ENCODE data around the gene CHPF2. TPM values are rescaled to one million over a fixed set of nuclear protein-coding genes. Genes with fewer than 3 reads are reported as not detected.

The CHPF2 gene, protein sequence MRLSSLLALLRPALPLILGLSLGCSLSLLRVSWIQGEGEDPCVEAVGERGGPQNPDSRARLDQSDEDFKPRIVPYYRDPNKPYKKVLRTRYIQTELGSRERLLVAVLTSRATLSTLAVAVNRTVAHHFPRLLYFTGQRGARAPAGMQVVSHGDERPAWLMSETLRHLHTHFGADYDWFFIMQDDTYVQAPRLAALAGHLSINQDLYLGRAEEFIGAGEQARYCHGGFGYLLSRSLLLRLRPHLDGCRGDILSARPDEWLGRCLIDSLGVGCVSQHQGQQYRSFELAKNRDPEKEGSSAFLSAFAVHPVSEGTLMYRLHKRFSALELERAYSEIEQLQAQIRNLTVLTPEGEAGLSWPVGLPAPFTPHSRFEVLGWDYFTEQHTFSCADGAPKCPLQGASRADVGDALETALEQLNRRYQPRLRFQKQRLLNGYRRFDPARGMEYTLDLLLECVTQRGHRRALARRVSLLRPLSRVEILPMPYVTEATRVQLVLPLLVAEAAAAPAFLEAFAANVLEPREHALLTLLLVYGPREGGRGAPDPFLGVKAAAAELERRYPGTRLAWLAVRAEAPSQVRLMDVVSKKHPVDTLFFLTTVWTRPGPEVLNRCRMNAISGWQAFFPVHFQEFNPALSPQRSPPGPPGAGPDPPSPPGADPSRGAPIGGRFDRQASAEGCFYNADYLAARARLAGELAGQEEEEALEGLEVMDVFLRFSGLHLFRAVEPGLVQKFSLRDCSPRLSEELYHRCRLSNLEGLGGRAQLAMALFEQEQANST
- total RNA-seq: 26.0 and 48.8 TPM in 2 replicates

DNA sequence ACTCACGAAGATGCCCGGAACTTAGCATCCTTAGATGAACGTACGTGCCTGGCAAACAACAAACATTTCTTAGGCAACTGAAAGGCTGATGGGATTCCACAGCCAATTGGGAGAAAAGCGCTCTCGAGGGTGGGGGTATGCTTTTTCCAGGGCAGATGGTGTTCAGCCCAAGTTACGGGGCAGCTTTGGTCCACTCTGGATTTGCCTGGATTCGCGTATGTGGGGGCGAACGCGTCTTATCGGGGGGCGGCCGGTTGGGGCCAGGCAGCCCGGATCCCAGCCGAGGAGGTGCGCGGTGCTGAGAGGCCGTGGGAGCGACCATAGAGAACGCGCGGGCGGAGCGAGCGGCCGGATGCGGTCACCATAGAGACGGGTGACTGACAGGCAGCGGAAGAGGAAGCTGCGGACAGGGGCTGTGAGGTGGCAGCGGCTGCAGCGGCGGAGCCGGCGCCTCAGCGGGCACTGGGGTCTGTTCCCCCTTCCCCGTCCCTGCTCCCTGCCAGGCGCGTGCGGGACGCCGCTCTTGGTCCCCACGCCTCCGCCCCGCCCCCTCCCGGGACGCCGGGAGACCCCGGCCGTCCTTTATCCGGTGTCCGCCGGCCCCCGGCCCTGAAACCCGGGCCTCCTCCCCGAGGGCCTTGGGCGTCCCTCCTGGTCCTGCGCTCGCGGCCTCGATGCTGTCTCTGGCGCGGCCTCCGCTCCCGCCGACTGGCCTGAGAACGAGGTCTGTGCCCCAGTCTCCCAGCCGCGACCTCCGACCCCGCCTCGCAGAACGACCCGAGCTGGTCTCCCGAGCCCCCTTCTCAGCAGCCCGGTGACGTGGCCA, at the start of gene CHPF2:
Gene CHPF2 (plus strand): TSS at position 393 of the 826 bp plus-strand sequence. CDS start 1,529 bp downstream, outside the sequence.

DNA sequence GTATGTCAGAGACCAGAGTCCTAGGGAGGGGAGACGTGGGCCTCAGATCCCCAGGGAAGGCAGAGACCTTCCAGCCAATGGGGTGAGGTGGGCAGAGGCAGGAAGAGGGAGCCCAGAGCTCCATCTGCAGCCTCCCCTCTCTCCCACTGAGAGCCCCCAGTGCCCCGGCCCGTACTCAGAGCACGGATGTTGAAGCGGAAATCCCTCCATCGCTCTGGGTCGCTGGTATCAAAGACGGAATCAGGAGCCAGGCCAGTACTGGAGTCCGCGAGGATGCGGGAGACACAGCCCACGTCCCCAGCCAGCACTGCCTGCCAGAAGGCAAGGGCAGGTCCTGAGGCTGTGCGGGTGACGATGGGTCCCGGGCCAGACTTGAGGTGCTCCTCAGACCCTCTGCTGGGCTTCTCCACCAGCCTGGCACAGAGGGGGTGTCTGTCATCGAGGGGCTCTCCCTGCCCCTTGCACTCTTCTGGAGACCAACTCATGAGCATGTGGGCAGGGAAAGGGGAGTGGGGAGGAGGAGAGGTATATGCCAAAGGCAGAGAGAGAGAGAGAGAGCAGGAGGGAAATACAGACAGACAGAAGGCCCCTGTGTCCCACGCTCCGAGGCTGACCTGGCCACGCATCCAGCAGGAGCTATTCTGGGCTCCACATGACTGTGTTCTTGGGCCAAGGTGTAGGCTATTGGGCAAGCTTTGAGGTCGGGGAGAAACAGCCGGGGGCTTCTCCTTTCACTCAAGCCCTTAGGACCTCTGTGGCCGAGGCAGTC, 45.5 kb upstream of the CHPF2 start, which contains the start of gene ASB10:
Gene ASB10 (minus strand): TSS at position 611 of the 769 bp plus-strand sequence. CDS start 120 bp downstream, at position 491.

DNA sequence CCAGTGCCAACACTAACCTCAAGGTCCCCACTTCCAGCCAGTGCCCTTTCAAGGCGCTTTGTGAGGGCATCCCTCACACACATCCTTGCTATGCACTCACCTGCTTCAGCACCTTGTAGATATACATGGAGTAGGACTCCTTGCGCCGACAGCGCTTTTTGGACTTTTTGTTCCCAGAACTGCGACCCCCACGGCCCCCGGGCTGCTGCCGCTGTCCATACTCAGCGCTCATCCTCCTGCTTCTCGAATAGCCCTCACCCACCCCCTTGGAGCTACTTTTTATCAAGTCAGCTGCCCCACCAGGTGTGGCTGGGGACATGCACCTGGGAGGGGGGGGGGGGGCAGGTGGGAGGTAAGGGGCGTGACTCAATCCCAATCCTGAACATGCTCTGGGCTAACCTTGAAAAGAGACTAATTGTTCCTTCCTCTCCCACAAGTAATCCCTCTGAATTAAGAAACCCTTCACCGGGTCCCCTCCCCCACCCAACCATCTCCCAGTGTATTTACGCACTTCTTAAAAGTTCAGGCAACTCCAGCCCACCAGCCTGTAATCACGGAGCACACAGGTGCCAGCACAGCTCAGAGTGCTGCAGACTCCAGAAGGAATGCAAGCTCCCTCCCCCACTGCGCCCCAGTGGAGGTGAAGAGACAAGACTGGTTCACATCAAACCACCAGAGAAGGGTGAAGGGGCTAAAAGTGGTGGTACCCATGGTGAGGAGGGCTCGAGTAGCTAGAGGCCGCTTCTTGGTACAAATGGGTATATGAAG, 22.0 kb upstream of the CHPF2 start, which contains the start of gene H2BK1:
Gene H2BK1 (minus strand): TSS at position 402 of the 768 bp plus-strand sequence. CDS start 170 bp downstream, at position 232.

DNA sequence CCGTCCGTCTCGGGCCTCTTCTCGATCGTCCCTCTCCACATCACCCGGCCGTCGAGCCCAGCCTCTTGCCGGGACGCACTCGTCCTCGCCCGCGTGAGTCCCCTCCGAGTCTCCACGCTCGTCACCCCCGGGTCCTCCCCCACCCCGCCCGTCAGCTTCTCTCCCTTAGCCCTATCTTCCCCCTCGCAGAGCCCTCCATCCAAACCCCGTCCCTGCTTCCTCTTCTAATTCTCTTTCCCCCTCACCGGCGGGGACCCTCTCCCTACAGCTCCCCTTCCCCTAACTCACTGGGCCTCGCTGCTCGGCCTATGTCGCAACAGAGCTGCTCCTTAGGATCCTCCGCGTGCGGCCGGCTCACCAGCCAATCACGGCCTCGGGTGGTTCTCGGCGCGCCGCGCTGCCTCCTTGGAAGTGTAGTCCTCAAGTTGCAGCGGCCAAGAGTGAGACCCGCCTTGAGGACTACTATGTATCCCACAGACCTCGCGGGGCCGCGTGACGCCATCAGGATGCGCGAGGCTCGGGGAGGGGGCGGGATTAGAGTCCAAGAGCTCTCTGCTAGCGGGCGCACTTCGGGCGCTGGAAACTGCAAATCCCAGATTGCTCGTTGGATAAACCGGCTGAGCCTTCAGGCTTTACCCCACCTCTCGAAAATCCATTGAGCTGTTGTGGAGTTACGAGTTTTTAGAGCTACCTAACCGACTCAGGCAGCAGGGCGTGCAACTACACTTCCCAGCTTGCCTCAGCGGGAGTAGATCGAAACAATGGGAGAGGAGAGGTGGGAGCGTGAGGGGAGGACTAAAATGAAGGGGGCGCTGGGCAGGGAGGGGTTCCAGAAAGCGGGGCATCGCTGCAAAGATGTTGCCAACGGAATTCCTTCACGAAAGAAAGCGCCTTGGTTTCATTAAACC, 5.2 kb upstream of the CHPF2 start, which contains the start of gene ABCF2:
Gene ABCF2 (minus strand): TSS at position 331 of the 908 bp plus-strand sequence. CDS start 747 bp downstream, outside the sequence.

DNA sequence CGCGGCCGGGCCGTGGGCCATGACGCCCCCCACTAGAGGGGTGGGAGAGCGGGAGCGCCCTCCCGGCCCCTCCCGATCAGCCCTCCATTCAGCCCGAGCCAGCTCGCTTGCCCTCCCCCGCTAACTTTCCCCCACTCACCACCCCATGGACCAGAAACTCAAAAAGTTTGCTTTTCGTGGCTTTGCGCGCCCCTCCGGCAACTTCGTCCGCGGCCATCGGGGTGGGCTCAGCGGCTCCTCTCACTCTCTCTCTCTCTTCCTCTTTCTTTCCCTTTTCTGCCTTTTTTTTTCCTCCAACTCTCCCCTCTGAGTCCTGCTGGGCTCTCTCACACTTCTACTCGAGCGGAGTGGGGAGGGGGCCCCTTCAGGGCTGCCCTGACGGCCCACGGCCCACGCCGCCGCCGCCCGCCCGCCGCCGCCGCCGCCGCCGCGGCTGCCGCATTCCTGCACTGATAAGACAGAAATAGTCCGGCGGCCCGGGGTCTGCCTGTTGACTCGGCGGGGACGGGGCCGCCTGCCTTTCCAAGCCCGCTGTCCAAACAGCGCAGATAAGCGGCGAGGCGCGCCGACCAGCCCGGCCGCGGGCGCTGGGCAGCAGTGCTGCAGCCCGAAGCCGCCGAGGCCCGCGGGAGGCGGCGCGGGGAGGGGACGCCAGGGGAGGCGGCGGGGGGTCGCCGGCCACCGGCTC, 16.2 kb downstream of the CHPF2 start, which contains the start of gene SMARCD3:
Gene SMARCD3 (minus strand): TSS at position 349 of the 688 bp plus-strand sequence. CDS start 132 bp downstream, at position 217.

Other genes with a start within 250 kb of the CHPF2 start
- 0.14 and 0.34 TPM in 2 replicates for gene NOS3, start 241.5 kb upstream of the CHPF2 start, total RNA-seq
- 1.00 and 1.7 TPM in 2 replicates for gene ATG9B, start 208.0 kb upstream of the CHPF2 start, total RNA-seq
- gene ABCB8, start 204.0 kb upstream of the CHPF2 start, total RNA-seq: 19.5 and 24.8 TPM in 2 replicates
- 0.28 and 0.34 TPM in 2 replicates for gene ASIC3, start 184.0 kb upstream of the CHPF2 start, total RNA-seq
- gene CDK5, start 174.6 kb upstream of the CHPF2 start, total RNA-seq: 8.9 and 17.7 TPM in 2 replicates
- gene SLC4A2, start 172.9 kb upstream of the CHPF2 start, total RNA-seq: 46.8 and 80.0 TPM in 2 replicates
- gene FASTK, start 151.7 kb upstream of the CHPF2 start, total RNA-seq: 50.6 and 58.6 TPM in 2 replicates
- 14.7 and 22.9 TPM in 2 replicates for gene TMUB1, start 149.0 kb upstream of the CHPF2 start, total RNA-seq
- 57.8 and 138 TPM in 2 replicates for gene AGAP3, start 146.0 kb upstream of the CHPF2 start, total RNA-seq
- not detected in 2 replicates for gene GBX1, start 64.8 kb upstream of the CHPF2 start, total RNA-seq
- not detected in 2 replicates for gene ASB10, start 45.2 kb upstream of the CHPF2 start, total RNA-seq
- gene H2BK1, start 22.0 kb upstream of the CHPF2 start, total RNA-seq: not detected in 2 replicates
- gene ABCF2, start 5.3 kb upstream of the CHPF2 start, total RNA-seq: 64.9 and 83.0 TPM in 2 replicates
- 1.4 and 5.6 TPM in 2 replicates for gene SMARCD3, start 16.2 kb downstream of the CHPF2 start, total RNA-seq
- gene NUB1, start 109.3 kb downstream of the CHPF2 start, total RNA-seq: 32.5 and 48.6 TPM in 2 replicates
- gene WDR86, start 177.6 kb downstream of the CHPF2 start, total RNA-seq: 7.3 TPM in 1 of 2 replicates, not detected in the other
- 0.14 TPM in 1 of 2 replicates, not detected in the other for gene CRYGN, start 207.7 kb downstream of the CHPF2 start, total RNA-seq